Spinal cord (tissue), 10 donors: ENCODE results near the gene COL23A1. TPM values are rescaled to one million over a fixed set of nuclear protein-coding genes. Genes with fewer than 3 reads are reported as not detected.
"Not testable (repeated sequence)": the region's sequence is repeated elsewhere in the genome, so short reads cannot be mapped to it uniquely, and the experiment has no call there.

Source experiments
- DNase-seq, 6 donors: peaks; one replicate each; pipeline versions ENCODE4 v3.0.0 to v3.0.0-alpha.2; 2013 to 2015; ENCODE audit warnings: low spot score in 6 of 6, low read depth in 4 of 6
- H3K27ac ChIP-seq: one replicate; pipeline ENCODE4 v1.5.1; 2013; ENCODE audit warnings: low read depth, low read length, control low read depth
- H3K27me3 ChIP-seq: one replicate; pipeline ENCODE4 v1.6.1; 2013; ENCODE audit warnings: low read length; ENCODE audit not compliant: control insufficient read depth, insufficient read depth
- H3K36me3 ChIP-seq: one replicate; pipeline ENCODE4 v1.6.1; 2013; ENCODE audit warnings: low read length; ENCODE audit not compliant: control insufficient read depth, insufficient read depth
- H3K4me1 ChIP-seq: one replicate; pipeline ENCODE4 v1.6.1; 2013; ENCODE audit warnings: low read length; ENCODE audit not compliant: control insufficient read depth, insufficient read depth
- H3K4me3 ChIP-seq: one replicate; pipeline ENCODE4 v1.5.1; 2013; ENCODE audit warnings: low read depth, low read length, control low read depth
- H3K9me3 ChIP-seq: one replicate; pipeline ENCODE4 v1.6.1; 2013; ENCODE audit warnings: low read length; ENCODE audit not compliant: control insufficient read depth, insufficient read depth
- WGBS: methylation state at CpG from one replicate; pipeline ENCODE4 v1.1.5; 2013; ENCODE audit warnings: missing lambda C conversion rate; ENCODE audit not compliant: insufficient coverage; 5-methylcytosine and 5-hydroxymethylcytosine counted together
- polyA plus RNA-seq, 2 donors: library from polyadenylated mRNA; unstranded; fragments of 120-200 nt; gene quantifications; one replicate each; pipeline ENCODE4 v1.2.1, GENCODE V29; 2013; ENCODE audit not compliant: insufficient read length in 2 of 2
- total RNA-seq, 2 donors: library from RNA; depleted of rRNA in 1 of 2; stranded (reverse); fragments of 120-200 nt in 1 of 2; fragments of >200 nt in 1 of 2; gene quantifications; one replicate each; pipeline versions ENCODE4 v1.2.3 to v1.2.4, GENCODE V29; 2013 to 2014
- donor health status: healthy.

The COL23A1 gene
- total and polyA plus RNA-seq, 4 donors = 2.8 to 9.7 (median 8.0) TPM

DNA sequence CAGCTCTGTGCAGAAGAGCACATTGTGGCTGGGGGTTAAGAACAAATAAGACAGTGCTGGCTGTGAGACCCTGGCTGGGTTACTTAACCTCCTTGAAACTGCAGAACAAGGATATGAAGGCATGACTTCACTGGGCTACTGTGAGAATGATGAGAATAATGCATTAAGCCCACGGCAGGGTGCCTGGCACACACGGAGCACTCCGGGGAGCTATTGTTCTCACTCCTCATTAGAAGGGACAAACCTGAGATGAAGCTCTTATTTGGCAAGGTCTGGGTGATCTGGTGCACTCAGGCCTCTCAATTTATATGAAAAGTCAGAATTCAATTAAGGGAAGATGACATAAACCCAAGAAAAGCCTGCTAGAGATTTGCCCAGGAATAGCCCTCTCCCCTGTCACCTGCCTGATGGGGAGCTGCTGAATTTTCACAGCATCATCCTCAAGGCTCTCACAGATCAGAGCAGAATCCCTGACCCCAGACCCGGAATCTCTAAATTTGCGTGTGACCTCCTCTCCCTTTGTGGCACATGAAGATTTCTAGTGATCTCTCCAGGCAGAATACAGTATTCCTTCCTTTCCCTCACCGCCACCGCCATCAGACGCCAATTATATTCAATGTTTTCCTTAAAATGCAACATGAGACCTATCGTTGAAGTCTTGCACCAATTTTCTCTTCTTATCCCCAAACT is 102.1 kb downstream of the COL23A1 start:
- Histone ChIP-seq H3K4me1 (peaks cover 3% of the 10 kb centered on the region), H3K4me3 (no peak overlapping the region), H3K27me3 (no peaks in the 10 kb centered on the region), H3K36me3 (no peaks in the 10 kb centered on the region), H3K9me3 (peaks cover 2% of the 10 kb centered on the region), H3K27ac (no peak overlapping the region)
- DNase-seq = peak in 1 of 6 donors; percentile 54
- 48% methylated on average over 9 of the region's 9 CpGs for WGBS

DNA sequence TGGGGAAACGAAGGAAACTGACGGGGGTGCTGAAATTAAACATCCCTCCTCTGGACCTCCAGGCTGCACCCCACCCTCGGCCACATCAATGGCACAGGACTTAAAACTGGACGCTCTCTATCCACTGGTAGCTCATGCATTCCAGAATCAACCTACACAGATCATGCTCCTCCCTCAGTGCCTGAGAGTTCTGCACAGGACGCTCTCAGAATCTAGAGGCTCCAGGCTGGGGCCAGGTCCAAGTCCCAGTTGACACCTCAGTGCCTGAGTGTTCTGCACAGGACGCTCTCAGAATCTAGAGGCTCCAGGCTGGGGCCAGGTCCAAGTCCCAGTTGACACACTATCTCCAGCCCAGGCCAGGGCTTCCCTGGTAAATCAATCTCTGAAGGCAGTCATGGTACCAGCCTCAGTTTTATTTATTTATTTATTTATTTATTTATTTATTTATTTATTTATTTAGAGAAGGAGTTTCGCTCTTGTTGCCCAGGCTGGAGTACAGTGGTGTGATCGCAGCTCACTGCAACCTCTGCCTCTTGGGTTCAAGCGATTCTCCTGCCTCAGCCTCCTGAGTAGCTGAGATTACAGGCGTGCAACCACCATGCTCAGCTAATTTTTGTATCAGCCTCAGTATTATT is 103.2 kb downstream of the COL23A1 start:
- not testable (repeated sequence) for H3K4me3 ChIP-seq, H3K27ac ChIP-seq, H3K4me1 ChIP-seq, H3K27me3 ChIP-seq, DNase-seq, H3K36me3 ChIP-seq, H3K9me3 ChIP-seq
- WGBS = 96% methylated on average over 8 of the region's 10 CpGs

DNA sequence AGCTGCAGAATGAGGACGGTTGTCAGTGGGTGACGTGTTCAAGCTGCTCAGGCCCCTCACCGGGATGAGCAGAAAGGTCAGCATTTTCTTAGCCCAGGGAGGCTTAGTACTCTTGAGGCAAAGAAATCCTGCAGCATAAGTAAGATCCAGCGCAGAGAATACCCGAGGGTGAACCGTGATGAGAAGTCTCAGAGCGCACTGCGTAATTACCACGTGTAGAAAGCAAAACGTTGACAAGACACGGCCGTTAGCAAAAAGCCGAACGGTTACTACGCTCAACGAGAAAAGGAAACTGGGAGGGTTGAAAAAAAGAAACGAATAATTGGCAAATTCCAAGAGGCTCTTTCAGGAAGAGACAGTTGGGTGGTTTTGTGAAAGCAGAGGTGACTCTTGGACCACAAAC is 104.0 kb downstream of the COL23A1 start:
- WGBS = 68% methylated on average over 17 of the region's 17 CpGs
- Histone ChIP-seq H3K27ac (no peak overlapping the region), H3K9me3 (peaks cover 2% of the 10 kb centered on the region), H3K27me3 (no peaks in the 10 kb centered on the region), H3K4me3 (no peak overlapping the region), H3K4me1 (peaks cover 3% of the 10 kb centered on the region), H3K36me3 (no peaks in the 10 kb centered on the region)
- peak in 1 of 6 donors; percentile 52 for DNase-seq

DNA sequence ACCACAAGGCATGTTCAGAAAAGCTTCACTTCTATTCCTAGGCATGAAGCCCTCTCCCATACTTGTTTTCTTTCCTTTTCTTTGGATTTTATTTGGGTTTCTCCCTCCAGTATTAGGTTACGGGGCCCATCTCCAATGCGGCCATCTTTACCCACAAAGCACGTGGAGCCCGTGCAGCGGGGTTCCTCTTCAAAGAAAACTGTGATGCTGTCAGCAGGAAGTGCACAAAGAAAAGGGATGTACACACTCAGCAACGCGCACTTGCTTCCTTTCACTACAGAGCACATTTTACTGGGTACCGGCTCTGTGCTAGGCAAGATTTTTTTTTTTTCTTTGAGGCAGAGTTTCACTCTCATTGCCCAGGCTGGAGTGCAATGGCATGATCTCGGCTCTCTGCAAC is 106.6 kb downstream of the COL23A1 start:
- DNase-seq = peak in 2 of 6 donors; percentile 27 to 38
- Histone ChIP-seq H3K36me3 (no peaks in the 10 kb centered on the region), H3K4me1 (peaks cover 3% of the 10 kb centered on the region), H3K9me3 (no peaks in the 10 kb centered on the region), H3K27ac (no peak overlapping the region), H3K4me3 (no peak overlapping the region), H3K27me3 (no peaks in the 10 kb centered on the region)
- 42% methylated on average over 9 of the region's 9 CpGs for WGBS

DNA sequence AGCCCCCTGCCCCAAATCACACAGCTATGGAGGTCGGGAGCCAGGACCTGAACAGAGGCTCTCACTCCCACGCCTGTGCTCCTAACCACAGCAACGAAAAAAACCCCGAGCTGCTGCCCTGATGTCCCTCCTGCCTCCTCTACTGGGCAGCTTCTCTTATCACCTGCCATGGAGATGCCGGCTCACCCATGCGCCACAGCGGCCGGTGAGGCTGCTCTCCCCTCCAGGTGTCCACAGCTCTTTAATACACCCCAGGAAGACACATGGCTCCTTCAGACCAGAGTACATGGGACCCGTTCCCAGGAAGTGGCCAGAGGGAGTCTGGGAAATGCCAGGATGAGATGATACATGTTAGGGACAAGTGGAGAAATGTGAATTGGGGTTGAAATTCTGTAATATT is 110.9 kb downstream of the COL23A1 start:
- 100% methylated on average over 7 of the region's 9 CpGs for WGBS
- no peak for DNase-seq
- peaks cover 4% of the 10 kb centered on the region for H3K4me1 ChIP-seq
- no peaks in the 10 kb centered on the region for H3K9me3 ChIP-seq
- no peaks in the 10 kb centered on the region for H3K27me3 ChIP-seq
- no peaks in the 10 kb centered on the region for H3K36me3 ChIP-seq
- no peak overlapping the region for H3K27ac ChIP-seq
- no peak overlapping the region for H3K4me3 ChIP-seq

DNA sequence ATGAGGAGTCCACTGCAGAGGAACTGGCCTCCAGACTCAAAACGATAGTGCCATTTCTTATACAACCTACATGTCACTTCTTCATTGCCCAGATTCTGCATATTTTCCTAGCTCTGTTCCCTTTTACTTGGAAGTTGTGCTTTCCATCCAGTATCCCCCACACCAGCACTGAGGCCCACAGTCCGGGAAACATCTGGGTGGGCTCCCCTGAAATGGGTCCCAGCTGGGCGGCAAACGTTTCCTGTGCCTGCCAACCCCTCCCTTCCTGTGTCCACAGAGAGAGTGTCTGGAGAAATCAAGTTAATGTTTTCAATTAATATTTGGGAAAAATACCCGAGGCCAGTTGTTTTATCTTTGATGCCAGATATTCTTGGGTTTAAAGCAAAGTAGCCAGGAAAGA is 111.8 kb downstream of the COL23A1 start:
- Histone ChIP-seq H3K9me3 (no peaks in the 10 kb centered on the region), H3K4me3 (no peak overlapping the region), H3K27ac (no peak overlapping the region), H3K4me1 (peaks cover 4% of the 10 kb centered on the region), H3K27me3 (no peaks in the 10 kb centered on the region), H3K36me3 (no peaks in the 10 kb centered on the region)
- no peak for DNase-seq
- 95% methylated on average over 2 of the region's 5 CpGs for WGBS

DNA sequence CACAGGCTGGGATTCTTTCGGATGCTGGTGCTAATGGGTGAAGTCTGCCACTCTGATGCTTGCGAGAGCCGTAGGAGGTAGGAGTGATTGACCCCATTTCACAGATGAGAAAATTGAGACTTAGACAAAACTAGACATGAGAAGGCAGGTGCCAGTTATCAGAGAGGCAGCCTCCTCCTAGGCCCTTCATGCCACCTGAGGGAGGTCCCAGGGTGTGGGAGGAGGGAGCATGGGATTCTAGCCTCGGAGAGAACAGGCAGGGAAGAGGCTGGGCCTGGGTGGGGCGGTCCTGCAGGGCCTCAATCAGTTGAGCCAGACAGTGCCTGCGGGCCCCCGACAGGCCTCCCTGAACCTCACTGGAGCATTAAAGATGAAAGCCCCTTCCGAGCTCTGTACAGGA is 112.4 kb downstream of the COL23A1 start:
- H3K27ac ChIP-seq = no peak overlapping the region
- no peaks in the 10 kb centered on the region for H3K9me3 ChIP-seq
- H3K4me3 ChIP-seq = no peak overlapping the region
- no peak for DNase-seq
- no peaks in the 10 kb centered on the region for H3K27me3 ChIP-seq
- WGBS = 83% methylated on average over 6 of the region's 8 CpGs
- peaks cover 4% of the 10 kb centered on the region for H3K4me1 ChIP-seq
- H3K36me3 ChIP-seq = no peaks in the 10 kb centered on the region

DNA sequence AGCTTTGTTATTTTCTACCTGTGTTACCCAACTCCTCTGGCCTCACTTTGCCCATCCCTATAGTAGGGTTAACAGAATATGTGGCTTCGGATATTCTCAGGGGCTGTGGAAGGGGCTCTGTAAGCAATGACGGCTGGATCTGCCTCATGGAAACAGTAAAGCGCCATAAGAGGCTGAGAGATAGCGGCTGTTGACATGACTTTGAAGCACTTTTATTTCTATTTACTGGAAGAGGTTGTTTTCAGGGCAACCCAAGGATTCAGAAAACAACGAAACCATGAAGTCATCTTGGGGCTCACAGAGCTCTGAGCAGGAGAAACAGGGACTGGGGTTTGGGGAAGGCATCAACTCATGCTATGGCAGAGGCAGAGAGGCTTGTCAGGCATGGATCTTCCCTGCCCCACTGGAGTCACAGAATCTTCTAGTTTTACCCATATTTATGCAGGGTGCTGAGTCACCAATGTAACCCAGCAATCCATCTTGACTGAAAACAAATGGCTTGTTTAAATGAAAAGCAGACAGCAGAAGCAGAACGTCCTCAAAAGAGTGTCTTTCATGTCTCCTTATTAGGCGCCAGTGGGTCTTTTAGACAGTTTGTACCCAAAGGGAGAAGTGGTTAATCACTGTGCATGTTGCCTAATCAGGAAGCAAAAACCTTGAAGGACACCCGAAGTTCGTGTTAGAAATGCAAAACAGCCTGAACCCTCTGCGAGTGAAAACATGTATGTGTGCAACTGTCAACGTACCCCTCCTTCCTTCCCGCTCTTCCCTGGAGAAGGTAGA is 113.0 kb downstream of the COL23A1 start:
- DNase-seq = peak in 1 of 6 donors; percentile 16
- 51% methylated on average over 4 of the region's 12 CpGs for WGBS
- Histone ChIP-seq H3K27ac (no peak overlapping the region), H3K27me3 (no peaks in the 10 kb centered on the region), H3K4me1 (peaks cover 4% of the 10 kb centered on the region), H3K36me3 (no peaks in the 10 kb centered on the region), H3K4me3 (no peak overlapping the region), H3K9me3 (no peaks in the 10 kb centered on the region)

DNA sequence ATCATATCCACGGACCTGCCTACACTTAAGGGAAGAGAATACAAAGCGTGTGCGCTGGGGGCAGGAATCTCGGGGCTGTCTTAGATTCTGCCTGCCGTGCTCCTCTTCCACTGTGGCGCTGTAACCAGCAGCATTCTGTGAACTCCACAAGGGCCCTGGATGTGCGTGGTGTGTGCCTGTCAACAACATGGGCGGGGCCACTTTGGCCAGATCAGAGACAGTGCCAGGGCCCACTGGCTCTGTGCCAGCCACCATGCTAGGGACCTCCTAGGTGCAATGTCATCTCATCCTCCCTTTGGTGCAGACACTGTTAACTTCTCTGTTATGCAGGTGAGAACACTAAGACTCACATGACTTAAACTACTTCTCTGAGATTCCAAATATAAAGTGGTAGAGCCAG is 113.7 kb downstream of the COL23A1 start:
- Histone ChIP-seq H3K27ac (no peak overlapping the region), H3K4me3 (no peak overlapping the region), H3K27me3 (no peaks in the 10 kb centered on the region), H3K9me3 (no peaks in the 10 kb centered on the region), H3K4me1 (peaks cover 4% of the 10 kb centered on the region), H3K36me3 (no peaks in the 10 kb centered on the region)
- DNase-seq = no peak
- WGBS = 90% methylated on average over 8 of the region's 8 CpGs
